22Rv1 (cell line): Measurements from ENCODE around the gene IL20RA.

Experiments used
- H3K27ac ChIP-seq: fragments of 450-650 bp; 2 replicates; pipeline ENCODE4 v1.5.1; 2017
- ZFX ChIP-seq: fragments of 450-650 bp; IDR thresholded peaks from 2 replicates; pipeline ENCODE4 v1.6.1; 2017; ENCODE audit warnings: antibody characterized with exemption, borderline replicate concordance
- TF ChIP-seq, protein P1 (sequence below): fragments of 450-650 bp; IDR thresholded peaks from 2 replicates; pipeline ENCODE4 v1.5.1; 2017; ENCODE audit warnings: mild to moderate bottlenecking

The IL20RA gene

GRCh38 chr6:137040393-137040792 lies 4.4 kb downstream of the IL20RA start:
- H3K27ac ChIP-seq, result no peak overlapping the region
- TF ChIP-seq ZFX, result no peak
- TF ChIP-seq, protein P1, sequence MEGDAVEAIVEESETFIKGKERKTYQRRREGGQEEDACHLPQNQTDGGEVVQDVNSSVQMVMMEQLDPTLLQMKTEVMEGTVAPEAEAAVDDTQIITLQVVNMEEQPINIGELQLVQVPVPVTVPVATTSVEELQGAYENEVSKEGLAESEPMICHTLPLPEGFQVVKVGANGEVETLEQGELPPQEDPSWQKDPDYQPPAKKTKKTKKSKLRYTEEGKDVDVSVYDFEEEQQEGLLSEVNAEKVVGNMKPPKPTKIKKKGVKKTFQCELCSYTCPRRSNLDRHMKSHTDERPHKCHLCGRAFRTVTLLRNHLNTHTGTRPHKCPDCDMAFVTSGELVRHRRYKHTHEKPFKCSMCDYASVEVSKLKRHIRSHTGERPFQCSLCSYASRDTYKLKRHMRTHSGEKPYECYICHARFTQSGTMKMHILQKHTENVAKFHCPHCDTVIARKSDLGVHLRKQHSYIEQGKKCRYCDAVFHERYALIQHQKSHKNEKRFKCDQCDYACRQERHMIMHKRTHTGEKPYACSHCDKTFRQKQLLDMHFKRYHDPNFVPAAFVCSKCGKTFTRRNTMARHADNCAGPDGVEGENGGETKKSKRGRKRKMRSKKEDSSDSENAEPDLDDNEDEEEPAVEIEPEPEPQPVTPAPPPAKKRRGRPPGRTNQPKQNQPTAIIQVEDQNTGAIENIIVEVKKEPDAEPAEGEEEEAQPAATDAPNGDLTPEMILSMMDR, result no peak

DNA sequence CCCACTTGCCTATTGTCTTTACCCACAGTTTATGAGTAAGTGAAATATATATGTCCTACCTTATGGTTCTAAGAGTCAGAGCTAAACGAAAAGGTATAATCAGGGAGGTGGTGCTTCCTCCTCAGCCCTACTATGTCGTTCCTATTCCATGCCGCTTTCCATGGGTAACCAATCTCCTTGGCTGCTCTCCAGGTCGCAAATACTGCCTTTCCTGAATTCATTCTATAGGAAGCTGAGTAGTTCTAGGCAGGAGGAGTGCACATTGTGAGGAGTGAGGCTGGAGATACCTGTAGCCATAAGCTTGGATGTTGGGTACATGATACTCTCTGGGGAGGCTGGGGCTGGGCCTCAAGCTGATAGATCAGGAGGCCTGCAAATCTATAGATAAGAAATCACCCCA lies 5.8 kb downstream of the IL20RA start:
- TF ChIP-seq ZFX, result no peak
- TF ChIP-seq, protein P1, result no peak
- H3K27ac ChIP-seq, result no peak overlapping the region

DNA sequence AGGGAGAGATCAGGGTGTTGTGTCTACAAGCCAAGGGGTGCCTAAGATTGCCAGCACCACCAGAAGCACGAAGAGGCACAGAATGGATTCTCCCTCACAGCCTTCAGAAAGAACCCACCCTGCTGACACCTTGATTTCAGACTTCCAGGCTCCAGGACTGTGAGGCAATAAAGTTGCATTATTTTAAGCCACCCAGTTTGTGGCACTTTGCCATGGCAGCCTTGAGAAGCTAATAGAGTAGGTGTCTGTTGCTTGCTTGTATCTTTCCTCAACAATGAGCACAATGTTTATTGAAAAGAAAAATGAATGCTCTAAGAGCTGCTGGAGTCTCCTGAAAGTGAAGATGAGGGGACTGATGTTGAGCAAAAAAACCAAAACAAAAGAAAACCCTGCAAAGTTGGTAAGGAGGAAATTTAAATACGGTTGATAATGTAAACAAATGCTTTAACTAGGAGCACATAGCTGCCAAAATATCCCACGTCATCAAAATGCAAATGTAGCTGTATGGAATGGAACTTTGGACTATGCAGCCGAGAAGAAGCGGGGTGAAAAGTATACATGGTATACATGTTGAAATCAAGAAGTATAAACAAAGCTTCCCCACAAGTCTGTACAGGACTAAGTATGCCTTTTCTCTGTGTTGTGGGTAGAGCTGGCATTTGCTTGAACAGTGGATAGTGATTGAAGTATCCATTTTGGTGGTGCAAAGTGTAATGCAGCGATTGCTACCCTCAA lies 8.0 kb downstream of the IL20RA start:
- TF ChIP-seq, protein P1, result no peak
- TF ChIP-seq ZFX, result no peak
- no peak overlapping the region for H3K27ac ChIP-seq

DNA sequence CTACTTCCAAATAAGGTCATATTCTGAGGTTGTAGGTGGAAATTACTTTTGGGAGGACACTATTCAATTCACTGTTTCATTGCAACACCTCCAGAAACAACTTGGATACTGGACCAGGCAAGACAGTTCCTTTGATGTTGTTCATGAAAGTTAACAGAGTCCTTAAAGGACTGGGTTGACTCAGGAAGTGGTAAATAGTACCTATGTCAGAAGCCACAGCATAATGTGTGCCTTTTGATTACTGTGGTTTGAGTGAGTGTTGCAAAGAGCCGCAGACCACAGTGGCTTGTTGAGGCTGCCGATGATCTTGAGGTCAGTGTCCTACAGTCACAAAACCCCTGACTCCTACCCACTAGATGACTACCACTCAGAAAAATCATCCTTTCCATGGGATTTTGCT lies 10.9 kb downstream of the IL20RA start:
- TF ChIP-seq, protein P1, result no peak
- TF ChIP-seq ZFX, result no peak
- H3K27ac ChIP-seq, result no peak overlapping the region

GRCh38 chr6:137031122-137031521 lies 13.6 kb downstream of the IL20RA start:
- TF ChIP-seq ZFX, result no peak
- TF ChIP-seq, protein P1, result no peak
- H3K27ac ChIP-seq, result no peak overlapping the region

GRCh38 chr6:137028912-137029311 lies 15.9 kb downstream of the IL20RA start:
- TF ChIP-seq ZFX, result no peak
- TF ChIP-seq, protein P1, result no peak
- H3K27ac ChIP-seq, result no peak overlapping the region
